ENCODE measurements around the gene PRMT1.

The PRMT1 gene

GRCh38 chr19:49730166-49730565 lies 53.1 kb downstream of the PRMT1 start:
- no peak for DNase-seq
